GM12878 (cell line): Measurements from ENCODE around the gene SVEP1. TPM values are rescaled to one million over a fixed set of nuclear protein-coding genes. Genes with fewer than 3 reads are reported as not detected.

ENCODE experiments used
- ATAC-seq: fragments of 200-7000 bp; cut with Tn5 transposase; 3 replicates; pipeline ENCODE4 v1.9.1; 2020; ENCODE audit warnings: mild to moderate bottlenecking, moderate library complexity
- BruUV-seq: library from RNA; stranded (reverse); fragments of 400-500 nt; replicated peaks from 2 replicates; lab custom pipeline; 2021; lab: Mats Ljungman, UMichigan
- CTCF ChIA-PET: fragments of 300-600 bp; sonication (Branson Sonifier 250); formaldehyde crosslinking; extraction: SDS; loops from one replicate; lab custom pipeline; 2021; ENCODE audit warnings: inconsistent platforms; lab: Yijun Ruan, JAX
- POLR2A ChIA-PET: fragments of 350-600 bp; formaldehyde crosslinking; extraction: SDS; loops from one replicate; lab custom pipeline; 2021; ENCODE audit warnings: inconsistent platforms; lab: Charles Lee
- RAD21 ChIA-PET: fragments of 300-600 bp; sonication (Branson Sonifier 250); formaldehyde crosslinking; loops from one replicate; lab custom pipeline; 2023; ENCODE audit warnings: antibody characterized with exemption; ENCODE audit not compliant: unreplicated experiment; lab: Charles Lee
- SMC1A ChIA-PET: fragments of 300-600 bp; sonication (Branson Sonifier 250); formaldehyde crosslinking; loops from one replicate; lab custom pipeline; 2023; ENCODE audit not compliant: unreplicated experiment, uncharacterized antibody; lab: Charles Lee
- DNase-seq: peaks from one replicate; pipeline ENCODE4 v3.0.0-alpha.2; 2011; ENCODE audit warnings: low read depth, low spot score
- FAIRE-seq: peaks from 3 replicates; lab custom pipeline; 2011; peaks lifted over from hg19 to GRCh38; lab: Jason Lieb, UNC
- H2AFZ ChIP-seq: 2 replicates; pipeline ENCODE4 v1.6.0; 2011; ENCODE audit warnings: low read depth, low read length, control low read depth; ENCODE audit not compliant: control insufficient read depth
- H3K27ac ChIP-seq: 2 replicates; pipeline ENCODE4 v1.5.1; 2011; ENCODE audit warnings: control low read depth; ENCODE audit not compliant: control insufficient read depth, insufficient read depth
- H3K27me3 ChIP-seq, 2 experiments: replicated peaks in 1 of 2; 2 replicates each; pipeline versions ENCODE4 v1.6.0 to v1.6.1; 2011; ENCODE audit warnings: low read length in 1 of 2; ENCODE audit not compliant: control insufficient read depth in 2 of 2, insufficient read depth in 2 of 2
- H3K36me3 ChIP-seq, 2 experiments: 2 replicates each; pipeline ENCODE4 v1.5.1; 2011; ENCODE audit warnings: low read length in 1 of 2; ENCODE audit not compliant: control insufficient read depth in 2 of 2, insufficient read depth in 2 of 2
- H3K4me1 ChIP-seq: 2 replicates; pipeline ENCODE4 v1.6.1; 2011; ENCODE audit warnings: mild to moderate bottlenecking, low read length, moderate library complexity, mixed read lengths; ENCODE audit not compliant: control insufficient read depth, insufficient read depth
- H3K4me2 ChIP-seq: 2 replicates; pipeline ENCODE4 v1.6.0; 2011; ENCODE audit warnings: control low read depth; ENCODE audit not compliant: control insufficient read depth, insufficient read depth
- H3K4me3 ChIP-seq: fragments of 200-600 bp; sonication (generic); 2 replicates; pipeline ENCODE4 v1.5.1; 2016
- H3K79me2 ChIP-seq: 2 replicates; pipeline ENCODE4 v1.6.0; 2011; ENCODE audit warnings: low read length; ENCODE audit not compliant: control insufficient read depth, insufficient read depth
- H3K9ac ChIP-seq: 2 replicates; pipeline ENCODE4 v1.8.0; 2011; ENCODE audit warnings: low read length, control low read depth, mixed read lengths; ENCODE audit not compliant: control insufficient read depth, insufficient read depth
- H3K9me3 ChIP-seq: replicated peaks from 3 replicates; pipeline ENCODE4 v1.5.1; 2011; ENCODE audit warnings: mild to moderate bottlenecking, low read length; ENCODE audit not compliant: control insufficient read depth, insufficient read depth
- H4K20me1 ChIP-seq: 2 replicates; pipeline ENCODE4 v1.6.0; 2011; ENCODE audit not compliant: control insufficient read depth, insufficient read depth
- CBX3 ChIP-seq: fragments of 200-600 bp; sonication (generic); IDR thresholded peaks from 2 replicates; pipeline ENCODE4 v1.6.1; 2016; ENCODE audit warnings: low read depth, borderline replicate concordance
- GABPA ChIP-seq: IDR thresholded peaks from 2 replicates; pipeline ENCODE4 v1.6.1; 2014; ENCODE audit warnings: antibody characterized with exemption, low read depth, mild to moderate bottlenecking, inconsistent platforms
- JUNB ChIP-seq: IDR thresholded peaks from 2 replicates; pipeline ENCODE4 v1.6.1; 2016; ENCODE audit warnings: antibody characterized with exemption, mild to moderate bottlenecking
- KLF5 ChIP-seq: fragments of 450-650 bp; IDR thresholded peaks from 2 replicates; pipeline ENCODE4 v1.6.1; 2014; ENCODE audit warnings: mild to moderate bottlenecking; ENCODE audit not compliant: partially characterized antibody
- NFXL1 ChIP-seq: fragments of 450-650 bp; IDR thresholded peaks from 2 replicates; pipeline ENCODE4 v1.6.1; 2017; ENCODE audit warnings: antibody characterized with exemption, mild to moderate bottlenecking, borderline replicate concordance
- PML ChIP-seq: IDR thresholded peaks from 2 replicates; pipeline ENCODE4 v1.6.1; 2012; ENCODE audit warnings: low read length, inconsistent platforms
- RB1 ChIP-seq: fragments of 450-650 bp; formaldehyde crosslinking; IDR thresholded peaks from 2 replicates; pipeline ENCODE4 v1.6.1; 2017; ENCODE audit warnings: mild to moderate bottlenecking, borderline replicate concordance
- RCOR1 ChIP-seq: conservative IDR thresholded peaks from 2 replicates; pipeline ENCODE4 v1.6.1; 2012; ENCODE audit warnings: low read depth, low read length, improper control_type of control experiment
- SPI1 ChIP-seq: IDR thresholded peaks from 2 replicates; pipeline ENCODE4 v1.6.1; 2011; ENCODE audit warnings: low read depth, mild to moderate bottlenecking, low read length, moderate library complexity, borderline replicate concordance; ENCODE audit not compliant: insufficient read depth
- TARDBP ChIP-seq: IDR thresholded peaks from 2 replicates; pipeline ENCODE4 v1.6.1; 2016; ENCODE audit warnings: borderline replicate concordance
- YBX1 ChIP-seq: fragments of 450-650 bp; IDR thresholded peaks from 2 replicates; pipeline ENCODE4 v1.6.1; 2016; ENCODE audit warnings: antibody characterized with exemption
- ZBTB40 ChIP-seq: fragments of 450-650 bp; IDR thresholded peaks from 2 replicates; pipeline ENCODE4 v1.6.1; 2016; ENCODE audit warnings: mild to moderate bottlenecking, moderate library complexity, borderline replicate concordance
- WGBS: methylation state at CpG from one replicate; pipeline ENCODE4 v1.1.6; 2016; ENCODE audit warnings: low lambda C conversion rate; ENCODE audit not compliant: insufficient replicate concordance, insufficient coverage; ENCODE audit errors: missing lambda C conversion rate; 5-methylcytosine and 5-hydroxymethylcytosine counted together
- in situ Hi-C: fragments of 300-500 bp; cut with MboI; formaldehyde crosslinking; loops from 9 replicates; pipeline ENCODE4 v1.14.3; 2018; ENCODE audit warnings: mixed read lengths
- intact Hi-C: fragments of 100-400 bp; cut with micrococcal nuclease; formaldehyde crosslinking; loops from one replicate; pipeline ENCODE4 v1.14.2; 2022; ENCODE audit not compliant: unreplicated experiment
- polyA plus RNA-seq, 11 experiments: library from polyadenylated mRNA; depleted of rRNA in 4 of 11; unstranded in 6 of 11; stranded (reverse) in 5 of 11; fragments of >200 nt; fragmentation: Nextera tagmentation in 4 of 11; fragmentation: Illumina TruSeq in 1 of 11; extraction: Ambion mirVana in 4 of 11; extraction: Trizol in 1 of 11; gene quantifications; 1 replicate in 1 of 11; 2 replicates in 10 of 11; pipeline versions ENCODE4 v1.2.1 to v1.2.3, GENCODE V29; 2011 to 2016; ENCODE audit warnings: inconsistent platforms in 2 of 11, missing spikeins in 2 of 11, low read depth in 1 of 11
- total RNA-seq, 4 experiments: library from RNA; depleted of rRNA in 3 of 4; stranded (reverse); fragments of >200 nt in 3 of 4; fragmentation: Illumina TruSeq in 1 of 4; extraction: Trizol in 1 of 4; gene quantifications; 2 replicates each; pipeline versions ENCODE4 v1.2.1 to v1.2.3, GENCODE V29; 2013 to 2021

Gene SVEP1
- total and polyA plus RNA-seq, 10 of the 15 experiments (the other 5 are each of a cell fraction or from before 2014, with no cell fraction given) = under 0.01 to 0.05 (median 0.01) TPM; not detected in 5

GRCh38 chr9:110509792-110510191 is 69.7 kb downstream of the SVEP1 start:
- in situ Hi-C loops = no loop called here
- BruUV-seq = no TSS peak
- Histone ChIP-seq H3K27me3 (peaks cover 2% of the 10 kb centered on the region in 2 experiments; a peak in 2 of 4 replicates), H3K4me1 (no peaks in the 10 kb centered on the region), H3K9me3 (no peaks in the 10 kb centered on the region), H2AFZ (no peak overlapping the region), H3K4me2 (no peak overlapping the region), H3K79me2 (no peaks in the 10 kb centered on the region), H3K27ac (no peak overlapping the region), H3K36me3 (no peaks in the 10 kb centered on the region), H3K4me3 (no peak overlapping the region), H4K20me1 (no peaks in the 10 kb centered on the region), H3K9ac (no peak overlapping the region)
- no peak for ATAC-seq
- TF ChIP-seq KLF5 (no peak), TARDBP (no peak), RB1 (no peak), PML (no peak), SPI1 (peak; percentile 3; the same call in 1 of the 2 replicates)
- 0% methylated on average over 1 of the region's 1 CpG for whole genome bisulfite sequencing
- ChIA-PET POLR2A (no interaction called here), RAD21 (no interaction called here), SMC1A (interaction anchor here (0.6 kb wide), 1 partner anchor 262 kb away, joined by 3 read pairs; no protein-coding TSS in a partner anchor), CTCF (interaction anchor here (0.5 to 0.7 kb wide), 2 partner anchors 699 to 710 kb away, joined by 3 read pairs; no protein-coding TSS in a partner anchor)
- DNase-seq = no peak
- intact Hi-C loops = no loop called here
- no peak for FAIRE-seq

GRCh38 chr9:110502842-110503241 is 76.7 kb downstream of the SVEP1 start:
- no peak for TF ChIP-seq RCOR1
- TF ChIP-seq CBX3 = no peak
- no peak for TF ChIP-seq JUNB
- TF ChIP-seq GABPA = no peak
- no peak for TF ChIP-seq ZBTB40
- no peak for TF ChIP-seq NFXL1
- no peak for TF ChIP-seq YBX1
- BruUV-seq = no TSS peak
- H3K9me3 ChIP-seq = no peaks in the 10 kb centered on the region
- in situ Hi-C loops (no loop called here), intact Hi-C loops (no loop called here)
- no peak for ATAC-seq
- WGBS = 46% methylated on average over 3 of the region's 3 CpGs
- ChIA-PET POLR2A (no interaction called here), CTCF (no interaction called here), SMC1A (interaction anchor here (0.7 kb wide), 1 partner anchor 152 kb away, joined by 3 read pairs; no protein-coding TSS in a partner anchor), RAD21 (no interaction called here)
- no peak overlapping the region for H3K4me2 ChIP-seq
- H2AFZ ChIP-seq = no peak overlapping the region
- H4K20me1 ChIP-seq = no peaks in the 10 kb centered on the region
- no peaks in the 10 kb centered on the region for H3K4me1 ChIP-seq
- no peaks in the 10 kb centered on the region for H3K36me3 ChIP-seq
- H3K79me2 ChIP-seq = no peaks in the 10 kb centered on the region
- H3K4me3 ChIP-seq = no peak overlapping the region
- DNase-seq = no peak
- no peaks in the 10 kb centered on the region for H3K27me3 ChIP-seq
- H3K27ac ChIP-seq = no peak overlapping the region
- H3K9ac ChIP-seq = no peak overlapping the region
- FAIRE-seq = no peak
